Fibroblast of skin of right biceps (primary cell): ENCODE results near the gene ZW10.
"Not testable (repeated sequence)": the region's sequence is repeated elsewhere in the genome, so short reads cannot be mapped to it uniquely, and the experiment has no call there.

Experiments
- DNase-seq: peaks from one replicate; pipeline ENCODE4 v3.0.0-alpha.2; 2013

The ZW10 gene

DNA sequence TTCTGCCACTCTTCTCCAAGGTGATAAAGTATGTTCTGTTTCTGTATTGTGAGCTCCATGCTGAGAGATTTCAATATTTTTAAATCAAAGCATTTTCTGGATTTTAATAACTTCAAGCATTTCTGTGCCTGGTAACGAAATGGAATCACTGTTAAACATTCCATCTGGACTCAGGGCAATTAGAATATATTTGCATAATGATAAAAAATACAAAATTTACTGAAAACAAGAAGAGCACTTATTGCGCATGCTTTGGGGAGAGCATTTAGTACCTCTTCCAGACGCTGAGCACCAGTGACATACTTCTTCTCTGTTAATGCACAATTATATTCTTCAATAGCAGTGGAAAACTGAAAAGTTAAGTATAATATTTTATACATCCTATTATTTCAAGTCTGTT, 13.3 kb downstream of the ZW10 start:
- DNase-seq: no peak

DNA sequence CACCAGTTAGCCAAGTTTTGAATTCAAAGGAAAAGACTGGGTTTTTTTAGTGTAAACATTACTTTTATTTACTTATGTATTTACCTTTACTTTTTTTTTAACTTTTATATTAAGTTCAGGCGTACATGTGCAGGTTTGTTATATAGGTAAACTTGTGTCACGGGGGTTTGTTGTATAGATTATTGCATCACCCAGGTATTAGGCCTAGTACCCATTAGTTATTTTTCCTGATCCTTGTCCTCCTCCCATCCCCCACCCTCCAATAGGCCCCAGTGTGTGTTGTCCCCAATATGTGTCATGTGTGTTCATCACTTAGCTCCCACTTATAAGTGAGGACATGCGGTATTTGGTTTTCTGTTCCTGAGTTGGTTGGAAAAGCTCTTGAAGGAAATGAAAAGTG, 20.6 kb downstream of the ZW10 start:
- no peak for DNase-seq

DNA sequence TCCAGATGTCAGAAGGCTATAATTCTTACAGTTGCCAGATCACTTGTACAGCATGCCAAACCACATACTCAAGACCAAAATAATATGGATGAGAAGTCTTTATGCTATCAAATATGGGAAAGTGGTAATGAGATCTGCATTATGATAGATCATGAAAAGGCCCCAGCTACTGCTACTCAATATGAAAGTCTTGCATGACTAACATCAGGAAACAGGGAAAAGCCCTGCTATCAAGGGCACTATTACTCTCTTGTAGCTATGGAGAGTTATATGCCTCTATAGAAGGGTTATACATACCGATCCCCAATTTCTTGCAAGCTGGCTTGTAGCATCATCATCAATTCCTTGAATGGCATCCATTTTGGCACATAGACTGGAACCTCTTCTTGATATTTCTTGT, 37.2 kb downstream of the ZW10 start:
- DNase-seq: no peak

DNA sequence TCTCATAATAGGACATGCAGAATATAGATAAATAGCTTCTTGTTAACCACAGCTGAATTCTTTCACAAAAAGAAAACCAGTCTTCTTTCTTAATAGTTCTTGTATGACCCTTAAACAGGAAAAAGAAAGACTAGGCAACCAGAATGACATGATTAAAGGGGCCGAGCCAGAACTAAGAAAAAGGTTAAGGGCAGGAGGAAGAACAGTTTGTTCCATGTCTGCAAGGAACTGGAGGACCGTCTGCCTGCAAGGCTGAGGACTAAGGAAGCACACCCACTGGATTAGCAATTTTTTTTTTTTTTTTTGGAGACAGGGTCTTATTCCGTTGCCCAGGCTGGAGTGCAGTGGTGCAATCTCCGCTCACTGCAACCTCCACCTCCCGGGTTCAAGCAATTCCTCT, 41.4 kb downstream of the ZW10 start:
- DNase-seq: no peak

DNA sequence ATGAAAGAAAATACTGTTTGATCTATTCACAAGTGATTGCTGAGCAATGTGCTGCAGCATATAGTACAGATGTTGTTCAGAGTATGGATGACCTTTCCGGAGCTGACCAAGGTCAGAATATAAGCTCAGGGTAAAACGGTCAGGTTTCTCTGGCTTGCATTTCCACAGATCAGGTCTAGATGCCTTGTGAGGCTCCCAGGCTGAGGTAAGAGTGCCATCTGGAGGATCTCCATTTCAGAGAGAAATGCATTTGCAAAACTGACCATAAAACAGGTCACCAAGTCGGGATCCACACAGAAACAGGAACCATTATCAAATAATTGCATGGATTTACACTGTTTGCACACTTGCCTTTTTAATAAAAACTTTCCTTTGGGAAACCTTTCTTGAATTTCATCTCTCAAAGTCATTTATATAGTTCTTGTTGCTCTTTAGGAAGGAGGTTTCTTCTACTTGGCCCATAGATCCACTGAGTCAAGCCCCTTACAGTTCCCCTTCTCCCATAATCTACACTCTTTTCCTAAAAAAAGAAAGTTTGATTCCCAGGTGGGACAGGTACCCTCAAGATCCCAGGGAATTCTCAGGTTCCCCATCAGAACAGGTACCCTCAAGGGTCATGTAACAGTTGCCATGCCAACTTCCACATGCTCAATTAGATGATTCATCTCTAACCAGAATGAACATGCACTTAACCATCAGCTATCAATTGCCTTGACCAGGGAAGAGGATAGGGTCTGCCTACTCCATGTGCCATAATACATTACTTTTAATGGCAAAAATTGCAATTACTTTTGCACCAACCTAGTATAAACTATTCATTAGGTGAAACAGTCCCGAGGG, 42.4 kb downstream of the ZW10 start:
- peak; percentile 57 for DNase-seq

DNA sequence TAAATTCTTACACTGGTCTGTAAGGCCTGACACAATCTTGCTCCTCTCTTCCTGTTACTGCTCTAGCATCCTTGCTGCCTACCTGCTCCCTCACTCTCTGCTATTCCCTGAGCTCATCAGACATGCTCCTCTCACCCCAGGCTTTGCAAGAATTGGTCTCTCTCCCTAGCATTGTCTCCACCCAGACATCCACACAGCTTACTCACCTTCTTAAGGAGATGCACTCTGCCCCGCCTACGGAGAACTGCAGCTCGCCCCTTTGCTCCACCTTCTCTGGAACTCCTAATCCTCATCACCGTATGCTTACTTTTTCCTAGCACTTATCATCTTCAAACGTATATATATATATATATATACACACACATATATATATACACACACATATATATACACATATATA, 44.0 kb downstream of the ZW10 start:
- DNase-seq: no peak

DNA sequence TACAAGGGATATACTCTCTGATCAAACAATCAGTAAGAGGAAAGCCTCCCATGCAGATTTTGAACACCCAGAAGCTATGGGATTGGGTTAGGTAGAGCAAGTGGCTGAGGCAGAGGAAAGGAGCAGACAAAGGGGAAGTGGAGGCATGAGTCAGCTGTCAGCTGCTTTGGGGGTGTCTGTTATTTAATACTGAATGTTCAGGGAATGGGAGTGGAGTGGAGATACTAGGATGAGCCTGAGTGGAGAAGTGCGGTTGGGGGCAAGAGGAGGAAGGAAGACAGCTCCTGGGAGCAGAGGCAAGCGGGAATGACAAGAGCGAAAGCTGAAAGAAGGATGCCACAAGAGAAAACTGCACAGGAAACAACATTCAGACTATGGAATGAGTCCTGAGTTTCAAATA, 44.7 kb downstream of the ZW10 start:
- DNase-seq: no peak

DNA sequence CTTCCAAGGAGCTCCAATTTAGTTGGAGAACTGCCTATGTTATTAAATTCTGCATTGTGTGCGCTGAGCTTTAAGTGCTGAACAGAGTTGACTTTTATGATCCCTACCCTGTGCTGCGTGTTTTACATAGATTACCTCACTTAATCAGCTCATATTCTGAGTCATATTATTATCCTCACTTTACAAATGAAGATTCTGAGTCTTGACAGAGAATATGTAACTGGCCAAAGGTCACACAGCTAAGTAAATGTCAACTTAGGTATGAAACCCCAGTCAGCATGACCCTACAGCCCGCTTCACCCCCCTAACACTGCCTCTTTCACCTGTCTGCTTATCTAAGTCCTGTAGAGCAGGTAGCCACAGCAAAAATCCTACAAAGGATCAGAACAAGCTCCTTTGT, 47.6 kb downstream of the ZW10 start:
- no peak for DNase-seq

DNA sequence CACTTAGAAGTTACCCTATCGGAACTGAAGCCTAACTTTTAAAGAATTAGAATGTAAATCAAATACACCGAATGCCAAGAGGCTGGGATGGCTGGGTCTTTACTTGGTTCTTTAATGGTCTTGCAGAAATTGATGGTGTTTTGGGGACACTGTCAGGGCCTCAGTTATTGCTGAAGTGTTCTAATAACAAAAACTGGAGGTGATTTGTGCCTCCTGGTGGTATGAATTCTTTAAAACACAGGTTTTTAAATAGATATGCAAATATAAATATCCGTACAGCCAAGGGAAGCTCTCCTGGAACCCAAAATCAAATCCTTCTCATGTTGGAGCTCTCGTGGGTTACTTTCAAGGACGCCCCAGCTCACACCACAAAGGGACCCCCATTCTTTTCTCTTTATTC, 48.1 kb downstream of the ZW10 start:
- no peak for DNase-seq

DNA sequence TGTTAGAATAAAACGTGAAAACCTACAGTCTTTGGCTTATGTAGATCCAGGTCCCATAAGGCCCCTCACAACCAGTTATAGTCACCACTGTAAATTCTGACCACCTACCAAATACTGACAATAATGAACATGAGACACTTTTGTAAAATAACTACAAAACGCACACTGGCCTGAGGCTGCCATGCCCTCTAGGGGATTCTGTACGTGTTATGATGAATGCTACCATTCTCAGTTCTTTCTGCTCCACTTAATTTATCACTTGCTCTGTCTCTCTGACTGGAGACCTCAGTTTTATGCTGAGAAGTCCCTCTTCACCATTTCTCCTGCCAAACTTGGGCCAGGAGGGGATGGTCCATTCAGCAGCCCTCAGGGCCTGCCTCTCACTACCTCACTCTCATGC, 48.7 kb downstream of the ZW10 start:
- DNase-seq: no peak

DNA sequence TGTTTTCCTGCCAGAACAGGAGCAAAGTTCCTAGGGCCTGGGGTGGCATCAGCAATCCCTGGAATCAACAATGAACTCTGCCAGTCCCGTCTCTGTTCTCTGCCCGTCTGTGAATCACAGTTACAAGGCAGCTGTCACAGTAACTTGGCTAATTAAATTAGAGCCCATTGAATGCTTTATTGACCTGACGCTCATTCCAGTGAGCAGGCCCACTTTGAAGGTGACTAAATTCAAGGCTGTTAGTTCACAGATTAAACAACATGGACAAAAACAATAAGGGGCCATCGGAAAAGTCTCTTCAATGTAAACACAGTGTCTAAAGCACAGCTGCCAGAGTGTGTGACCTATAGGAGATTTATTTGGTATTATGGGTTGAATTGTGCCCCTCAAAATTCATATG, 49.7 kb downstream of the ZW10 start:
- DNase-seq: no peak

DNA sequence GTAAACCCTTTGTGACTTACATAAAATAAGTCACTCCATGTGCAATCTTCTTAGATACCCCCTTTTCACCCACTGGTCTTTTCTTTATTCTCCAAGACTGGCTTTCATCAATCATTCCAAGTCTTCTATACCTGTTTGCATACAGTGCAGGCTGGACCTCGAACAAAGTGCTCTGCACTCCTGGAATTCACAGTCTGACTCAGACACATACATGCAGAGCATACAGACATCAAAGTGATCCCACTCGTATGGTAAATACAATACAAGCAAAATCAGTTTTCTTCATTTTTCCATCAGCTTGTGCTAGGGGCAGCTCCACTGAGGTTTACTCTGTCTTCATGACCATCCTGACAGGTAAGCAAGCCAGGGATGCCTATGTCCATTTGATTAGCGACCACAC, 50.6 kb downstream of the ZW10 start:
- DNase-seq: no peak

DNA sequence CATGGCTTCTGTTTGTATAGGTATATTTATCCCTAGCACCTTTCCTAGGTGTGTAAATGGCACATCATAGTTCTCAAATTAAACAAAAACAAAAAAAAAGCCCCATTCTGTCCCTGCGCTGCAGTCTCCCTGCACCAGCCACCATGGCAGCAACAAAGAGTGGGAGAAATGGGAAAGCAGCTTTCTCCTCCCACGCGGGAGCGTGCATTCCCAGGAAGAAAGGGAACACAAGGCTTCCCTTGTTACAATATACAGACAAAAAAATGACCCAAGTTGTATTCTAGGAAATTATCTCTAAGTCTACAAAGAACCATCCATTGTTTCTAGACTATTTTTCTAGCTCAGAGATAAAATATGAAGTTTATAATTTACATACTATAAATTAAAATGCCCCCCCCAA, 51.3 kb downstream of the ZW10 start:
- no peak for DNase-seq

DNA sequence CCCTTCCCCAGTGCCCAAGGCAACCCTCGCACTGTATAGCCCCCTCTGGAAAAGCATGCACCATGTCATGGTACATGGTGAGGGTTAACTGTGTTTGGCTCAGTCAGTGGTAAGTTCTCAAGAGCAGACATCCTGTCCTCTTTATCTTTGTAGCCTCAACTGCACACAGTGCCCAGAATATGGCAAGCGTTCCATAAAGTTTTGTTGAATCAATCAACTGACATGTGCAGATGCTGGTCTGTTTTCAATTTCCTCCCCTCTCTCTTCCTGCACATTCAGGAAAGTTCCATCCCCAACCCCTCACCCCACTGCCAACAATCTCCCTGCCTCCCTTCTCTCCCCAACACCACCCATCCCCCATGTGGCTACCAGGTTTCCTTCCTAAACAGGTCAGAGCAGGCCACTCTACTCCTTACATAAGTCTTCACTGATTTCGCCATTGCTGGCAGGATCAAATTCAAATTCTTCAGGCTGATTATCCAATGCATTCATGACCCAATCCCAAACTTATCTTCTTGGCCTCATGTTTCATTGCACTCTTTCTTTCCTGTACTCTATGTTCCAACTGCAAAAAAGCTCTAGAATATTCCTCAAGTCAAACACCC, 51.9 kb downstream of the ZW10 start:
- DNase-seq: peak; percentile 22

DNA sequence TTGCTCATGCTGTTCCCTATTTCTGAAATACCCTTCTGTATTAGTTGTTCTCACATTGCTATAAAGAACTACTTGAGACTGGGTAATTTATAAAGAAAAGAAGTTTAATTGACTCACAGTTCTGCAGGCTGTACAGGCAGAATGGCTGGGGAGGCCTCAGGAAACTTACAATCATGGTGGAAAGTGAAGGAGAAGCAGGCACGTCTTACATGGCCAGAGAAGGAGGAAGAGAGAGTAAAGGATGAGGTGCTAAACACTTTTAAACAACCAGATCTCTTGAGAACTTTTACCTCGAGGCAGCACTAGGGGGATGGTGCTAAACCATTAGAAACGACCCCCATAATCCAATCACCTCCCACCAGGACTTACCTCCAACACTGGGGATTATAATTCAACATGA, 53.0 kb downstream of the ZW10 start:
- not testable (repeated sequence) for DNase-seq

DNA sequence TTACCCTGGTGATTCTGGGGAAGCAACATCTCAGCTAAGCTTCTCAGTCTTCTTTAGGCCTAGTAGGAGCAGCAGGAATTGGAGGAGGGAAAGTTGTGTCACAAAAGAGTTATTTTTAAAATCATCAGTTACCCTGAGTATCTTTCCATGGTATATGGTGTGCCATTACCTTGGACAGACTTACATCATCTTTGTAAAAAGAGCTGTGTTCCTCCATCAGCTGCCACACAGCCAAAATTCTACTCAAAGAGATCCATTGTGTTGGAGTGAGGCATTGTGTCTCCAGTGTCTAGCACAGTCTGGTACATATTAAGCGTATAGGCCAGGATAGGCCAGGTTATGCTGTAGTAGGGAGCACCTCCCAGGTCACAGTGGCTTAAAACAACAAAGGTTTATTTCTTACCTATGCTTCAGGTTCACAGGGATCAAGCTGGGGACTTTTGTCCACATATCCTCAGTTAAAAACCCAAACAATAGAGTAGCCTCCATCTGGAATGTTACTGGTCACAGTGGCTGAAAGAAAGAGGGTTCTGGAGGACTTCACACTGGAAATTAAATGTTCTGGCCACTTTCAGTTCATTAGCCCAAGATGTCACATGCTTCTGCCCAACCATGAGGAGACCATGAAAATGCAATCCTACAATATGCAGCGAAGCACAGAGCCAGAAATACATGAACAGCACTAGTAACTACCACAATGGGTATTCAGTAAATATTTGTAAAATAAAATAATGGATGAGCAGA, 57.4 kb downstream of the ZW10 start:
- DNase-seq: no peak

DNA sequence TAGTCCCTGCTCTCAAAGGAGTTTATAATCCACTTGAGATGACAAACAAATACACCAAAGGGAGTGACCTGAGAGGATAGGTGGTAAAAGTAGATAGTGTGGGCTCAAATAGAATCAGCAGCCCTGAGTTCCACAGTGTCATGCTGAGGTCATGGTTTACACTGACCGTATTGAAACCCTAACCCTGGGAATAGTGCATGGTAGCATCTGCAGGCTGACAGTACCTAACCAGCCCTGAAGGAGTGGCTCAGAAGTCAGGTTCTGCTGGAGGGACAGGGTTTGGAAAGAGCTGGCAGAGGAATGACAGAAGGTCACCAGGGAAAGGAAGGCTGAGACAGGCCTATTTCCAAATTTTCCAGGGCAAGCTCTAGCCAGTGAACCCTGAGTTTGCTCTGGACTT, 58.2 kb downstream of the ZW10 start:
- no peak for DNase-seq

DNA sequence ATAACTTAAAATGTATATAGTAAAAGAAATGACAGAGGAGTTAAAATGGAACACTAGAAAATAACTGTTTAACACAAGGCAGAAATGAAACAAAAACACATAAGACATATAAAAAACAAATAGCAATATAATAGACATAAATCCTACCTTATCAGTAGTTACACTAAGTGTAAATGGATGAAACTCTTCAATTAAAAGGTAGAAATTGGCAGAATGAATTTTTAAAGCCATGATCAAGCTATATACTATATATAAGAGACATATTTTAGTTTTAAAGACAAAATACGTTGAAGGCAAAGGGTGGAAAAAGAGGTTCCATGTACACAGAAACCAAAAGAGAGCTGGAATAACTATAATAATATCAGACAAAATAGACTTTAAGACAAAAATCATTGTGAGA, 62.5 kb downstream of the ZW10 start:
- DNase-seq: no peak

DNA sequence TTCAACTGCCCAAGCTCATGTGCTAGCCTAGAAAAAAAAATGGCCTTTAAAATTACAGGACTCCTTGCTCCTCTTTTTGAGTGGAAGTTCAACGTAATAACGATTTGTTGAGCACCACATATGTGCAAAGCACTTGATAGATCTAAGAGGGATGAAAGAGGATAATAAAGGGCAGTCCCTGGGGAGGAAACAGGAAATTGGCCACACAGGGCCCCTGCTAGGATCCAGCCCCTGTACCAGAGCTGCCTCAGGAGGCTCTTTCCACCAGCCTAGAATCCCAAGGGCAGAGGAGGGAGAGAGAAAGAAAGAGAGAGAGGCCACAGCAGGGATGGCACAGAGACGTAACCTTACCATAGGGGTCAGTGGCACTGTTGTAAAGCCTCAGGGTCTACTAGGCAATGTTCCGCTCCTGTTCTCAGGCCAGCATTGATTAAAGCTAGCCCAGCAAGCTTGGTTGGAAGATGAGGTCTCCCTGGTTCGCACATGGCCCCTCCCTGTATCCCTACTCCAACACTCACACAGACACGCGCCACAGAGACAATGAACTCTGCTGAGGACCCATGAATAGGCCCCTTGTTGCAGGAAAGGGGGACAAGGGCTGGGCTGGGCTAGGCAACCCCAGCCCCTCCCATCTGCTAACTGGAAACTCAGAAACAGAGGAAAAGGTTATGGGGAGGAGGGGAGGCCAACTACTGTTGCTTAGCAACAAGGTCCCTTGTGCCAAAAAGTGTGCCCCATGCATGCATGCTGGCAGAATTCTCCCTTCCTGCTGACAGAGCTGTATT, 67.4 kb downstream of the ZW10 start, which contains the start of gene TMPRSS5:
Gene TMPRSS5, minus strand, starts transcription at position 438 of the 785 bp plus-strand sequence. Its CDS starts 84 bp downstream, at position 354.
- DNase-seq: no peak

DNA sequence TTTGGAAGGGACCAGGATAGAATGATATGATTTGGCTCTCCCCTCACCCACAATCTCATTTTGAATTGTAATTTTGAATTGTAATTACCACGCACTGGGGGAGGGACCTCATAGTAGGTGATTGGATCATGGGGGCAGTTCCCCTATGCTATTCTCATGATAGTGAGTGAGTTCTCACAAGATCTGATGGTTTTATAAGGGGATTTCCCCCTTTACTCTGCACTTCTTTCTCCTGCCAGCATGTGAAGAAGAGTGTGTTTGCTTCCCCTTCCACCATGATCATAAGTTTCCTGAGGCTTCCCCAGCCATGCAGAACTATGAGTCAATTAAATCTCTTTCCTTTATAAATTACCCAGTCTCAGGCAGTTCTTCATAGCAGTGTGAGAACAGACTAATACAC, 69.9 kb downstream of the ZW10 start:
- DNase-seq: not testable (repeated sequence)

DNA sequence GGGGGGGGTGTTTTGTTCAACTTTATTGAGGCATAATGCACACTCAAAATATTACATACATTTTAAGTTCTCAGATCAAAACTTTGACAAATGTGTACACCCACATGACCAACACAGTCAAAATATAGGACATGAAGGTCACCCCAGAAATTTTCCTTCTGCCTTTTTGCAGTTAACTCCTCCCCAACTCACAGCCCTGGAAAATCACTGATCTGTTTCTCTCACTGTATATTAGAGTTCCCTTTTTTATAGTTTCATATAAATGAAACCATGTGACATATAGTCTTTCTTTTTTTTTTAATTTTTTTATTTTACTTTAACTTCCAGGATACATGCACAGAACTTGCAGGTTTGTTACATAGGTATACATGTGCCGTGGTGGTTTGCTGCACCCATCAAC, 72.0 kb downstream of the ZW10 start:
- DNase-seq: no peak

DNA sequence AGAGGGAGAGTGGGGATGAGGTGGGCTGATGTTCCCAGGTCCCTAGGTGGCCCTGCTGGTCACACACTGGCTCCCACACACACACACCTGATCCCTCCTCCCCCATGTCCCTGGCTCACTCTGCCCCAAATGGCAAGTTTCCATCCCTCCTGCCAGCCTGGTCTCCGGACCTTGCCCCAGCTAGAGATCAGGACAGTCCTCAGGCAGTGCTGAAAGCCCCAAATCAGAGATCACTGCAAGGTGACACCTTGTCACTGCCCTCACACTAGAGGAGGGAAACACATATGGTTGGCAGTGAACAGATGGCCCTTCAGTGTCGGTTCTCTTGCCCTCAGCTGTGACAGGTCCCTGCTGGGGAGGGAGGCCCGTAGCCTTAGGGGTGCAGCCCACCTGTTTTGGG, 75.0 kb downstream of the ZW10 start:
- DNase-seq: no peak

DNA sequence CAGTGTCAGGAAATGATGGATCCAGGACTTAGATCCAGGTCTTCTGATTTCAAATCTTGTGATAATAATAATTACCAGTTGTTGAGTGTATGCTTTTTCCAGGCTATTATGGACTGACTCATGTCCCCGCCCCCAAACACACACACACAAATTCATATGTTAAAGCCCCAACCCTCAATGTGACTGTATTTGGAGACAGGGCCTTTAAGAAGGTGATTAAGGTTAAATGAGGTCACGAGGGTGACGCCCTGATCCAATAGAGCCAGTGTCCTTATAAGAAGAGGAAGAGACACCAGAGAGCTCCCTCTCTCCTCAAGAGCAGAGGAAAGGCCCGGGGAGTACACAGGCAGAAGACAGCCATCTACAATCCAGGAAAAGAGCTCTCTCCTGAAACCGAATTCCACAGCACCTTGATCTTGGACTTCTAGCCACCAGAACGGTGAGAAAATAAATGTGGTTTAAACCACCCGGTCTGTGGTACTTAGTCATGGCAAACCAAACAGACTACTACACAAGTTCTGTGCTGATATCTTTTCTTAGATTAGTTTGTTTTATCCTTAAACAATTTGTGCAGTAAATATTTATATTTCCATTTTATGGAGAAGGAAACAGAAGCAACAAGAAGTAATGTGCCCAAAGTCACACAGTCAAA, 75.6 kb downstream of the ZW10 start:
- no peak for DNase-seq
